ENCODE results near the gene POMC.
"Not testable (repeated sequence)": the region's sequence is repeated elsewhere in the genome, so short reads cannot be mapped to it uniquely, and the experiment has no call there.

Gene POMC

DNA sequence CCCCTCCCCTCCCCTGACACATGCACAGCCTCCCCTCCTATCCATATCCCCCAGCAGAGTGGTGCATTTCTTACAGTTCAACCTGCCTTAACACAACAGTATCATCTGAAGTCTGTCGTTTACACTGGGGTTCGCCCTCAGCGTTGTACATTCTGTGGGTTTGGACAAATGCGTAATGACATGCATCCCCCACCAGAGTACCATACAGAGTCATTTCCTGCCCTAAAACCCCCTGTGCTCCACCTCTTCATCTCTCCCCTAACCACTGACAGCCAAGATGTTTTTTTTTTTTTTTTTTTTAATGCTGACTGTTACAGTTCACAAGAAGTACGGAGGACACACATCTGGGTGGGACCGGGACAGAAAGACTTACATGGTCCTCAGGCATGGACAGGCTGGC lies 22.6 kb downstream of the POMC start:
- no peak overlapping the region for H3K4me3 ChIP-seq (ENCODE audit: control insufficient read depth, low read depth, low read length)
- TF ChIP-seq, protein P1, sequence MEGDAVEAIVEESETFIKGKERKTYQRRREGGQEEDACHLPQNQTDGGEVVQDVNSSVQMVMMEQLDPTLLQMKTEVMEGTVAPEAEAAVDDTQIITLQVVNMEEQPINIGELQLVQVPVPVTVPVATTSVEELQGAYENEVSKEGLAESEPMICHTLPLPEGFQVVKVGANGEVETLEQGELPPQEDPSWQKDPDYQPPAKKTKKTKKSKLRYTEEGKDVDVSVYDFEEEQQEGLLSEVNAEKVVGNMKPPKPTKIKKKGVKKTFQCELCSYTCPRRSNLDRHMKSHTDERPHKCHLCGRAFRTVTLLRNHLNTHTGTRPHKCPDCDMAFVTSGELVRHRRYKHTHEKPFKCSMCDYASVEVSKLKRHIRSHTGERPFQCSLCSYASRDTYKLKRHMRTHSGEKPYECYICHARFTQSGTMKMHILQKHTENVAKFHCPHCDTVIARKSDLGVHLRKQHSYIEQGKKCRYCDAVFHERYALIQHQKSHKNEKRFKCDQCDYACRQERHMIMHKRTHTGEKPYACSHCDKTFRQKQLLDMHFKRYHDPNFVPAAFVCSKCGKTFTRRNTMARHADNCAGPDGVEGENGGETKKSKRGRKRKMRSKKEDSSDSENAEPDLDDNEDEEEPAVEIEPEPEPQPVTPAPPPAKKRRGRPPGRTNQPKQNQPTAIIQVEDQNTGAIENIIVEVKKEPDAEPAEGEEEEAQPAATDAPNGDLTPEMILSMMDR (IDR thresholded peaks at IDR 0.05; ENCODE audit: control insufficient read depth, insufficient read depth, low read depth, low read length, missing control alignments) = no peak
- DNase-seq (ENCODE audit: low read depth) = no peak

DNA sequence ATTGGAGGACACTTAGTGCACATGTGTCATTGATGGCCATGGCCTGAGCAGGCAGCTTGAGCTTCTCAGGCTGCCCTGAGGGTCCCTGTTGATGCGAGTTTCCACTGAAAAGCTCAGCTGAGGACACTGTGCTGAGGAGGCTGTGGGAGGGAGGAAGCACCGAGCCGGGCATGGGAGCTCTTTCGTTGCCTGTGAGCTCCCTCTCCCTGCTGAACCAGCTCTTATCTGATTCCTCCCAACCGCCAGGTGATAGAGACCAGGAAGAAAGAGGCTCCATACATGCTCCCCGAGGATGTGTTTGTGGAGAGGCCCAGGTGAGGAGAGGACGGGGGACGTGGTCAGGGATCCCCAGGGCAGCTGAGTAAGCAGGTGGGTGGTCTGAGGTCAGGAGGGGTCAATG lies 27.3 kb downstream of the POMC start:
- no peak for DNase-seq (ENCODE audit: low read depth)
- TF ChIP-seq, protein P1 (IDR thresholded peaks at IDR 0.05; ENCODE audit: control insufficient read depth, insufficient read depth, low read depth, low read length, missing control alignments) = no peak
- H3K4me3 ChIP-seq (ENCODE audit: control insufficient read depth, low read depth, low read length) = no peak overlapping the region

DNA sequence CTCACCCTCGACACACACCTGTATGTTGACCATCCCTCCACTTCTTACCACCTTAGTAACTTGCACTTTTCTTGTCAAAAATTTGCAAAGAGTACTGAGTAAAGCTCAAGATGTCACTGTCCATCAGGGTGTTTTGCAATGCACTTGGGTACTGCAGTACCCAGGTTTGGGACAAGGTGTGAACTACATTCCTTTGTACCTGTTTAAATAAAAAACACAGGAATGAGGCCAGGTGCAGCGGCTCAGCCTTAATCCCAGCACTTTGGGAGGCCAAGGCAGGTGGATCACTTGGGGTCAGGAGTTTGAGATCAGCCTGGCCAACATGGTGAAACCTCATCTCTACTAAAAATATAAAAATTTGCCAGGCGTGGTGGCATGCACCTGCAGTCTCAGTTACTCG lies 27.8 kb downstream of the POMC start:
- H3K4me3 ChIP-seq (ENCODE audit: control insufficient read depth, low read depth, low read length); DNase-seq (ENCODE audit: low read depth): not testable (repeated sequence)

DNA sequence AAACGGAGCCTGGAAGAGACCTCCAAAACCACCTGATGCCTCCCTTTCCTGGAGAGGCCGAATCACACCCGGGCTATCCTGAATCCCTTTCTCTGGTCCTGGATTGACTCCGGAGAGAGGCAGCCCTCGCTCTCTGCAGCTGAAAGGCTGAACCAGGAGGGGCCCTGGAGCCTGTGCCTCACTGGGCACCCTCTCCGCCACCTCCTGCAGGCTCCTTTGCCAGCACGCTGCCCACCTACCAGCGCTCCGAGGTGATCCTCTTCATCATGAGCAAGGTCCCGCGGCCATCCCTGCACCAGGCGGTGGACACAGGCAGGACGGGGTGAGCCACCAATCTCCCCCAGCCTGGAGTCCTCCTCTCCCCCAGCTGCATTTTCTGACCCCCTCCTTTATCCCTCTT lies 35.7 kb downstream of the POMC start:
- no peak for DNase-seq (ENCODE audit: low read depth)
- no peak overlapping the region for H3K4me3 ChIP-seq (ENCODE audit: control insufficient read depth, low read depth, low read length)
- TF ChIP-seq, protein P1 (IDR thresholded peaks at IDR 0.05; ENCODE audit: control insufficient read depth, insufficient read depth, low read depth, low read length, missing control alignments) = no peak

DNA sequence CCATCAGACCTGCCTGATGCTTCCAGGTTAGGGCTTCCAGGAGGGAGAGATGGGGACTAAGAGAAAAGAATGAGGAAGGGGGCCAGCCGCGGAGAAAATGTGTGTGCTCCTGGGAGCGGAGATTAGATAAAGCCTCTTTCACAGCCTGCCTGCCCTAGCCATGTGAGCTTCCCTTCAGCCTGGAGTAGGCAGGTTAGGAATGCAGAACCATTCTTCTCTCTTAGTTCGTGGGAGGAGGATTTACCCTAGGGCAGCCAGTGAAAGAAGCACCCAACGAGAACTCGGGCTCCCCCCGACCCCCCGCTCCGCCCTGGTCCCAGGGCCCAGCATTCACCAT lies 36.1 kb downstream of the POMC start:
- TF ChIP-seq, protein P1 (IDR thresholded peaks at IDR 0.05; ENCODE audit: control insufficient read depth, insufficient read depth, low read depth, low read length, missing control alignments) = no peak
- no peak for DNase-seq (ENCODE audit: low read depth)
- no peak overlapping the region for H3K4me3 ChIP-seq (ENCODE audit: control insufficient read depth, low read depth, low read length)

DNA sequence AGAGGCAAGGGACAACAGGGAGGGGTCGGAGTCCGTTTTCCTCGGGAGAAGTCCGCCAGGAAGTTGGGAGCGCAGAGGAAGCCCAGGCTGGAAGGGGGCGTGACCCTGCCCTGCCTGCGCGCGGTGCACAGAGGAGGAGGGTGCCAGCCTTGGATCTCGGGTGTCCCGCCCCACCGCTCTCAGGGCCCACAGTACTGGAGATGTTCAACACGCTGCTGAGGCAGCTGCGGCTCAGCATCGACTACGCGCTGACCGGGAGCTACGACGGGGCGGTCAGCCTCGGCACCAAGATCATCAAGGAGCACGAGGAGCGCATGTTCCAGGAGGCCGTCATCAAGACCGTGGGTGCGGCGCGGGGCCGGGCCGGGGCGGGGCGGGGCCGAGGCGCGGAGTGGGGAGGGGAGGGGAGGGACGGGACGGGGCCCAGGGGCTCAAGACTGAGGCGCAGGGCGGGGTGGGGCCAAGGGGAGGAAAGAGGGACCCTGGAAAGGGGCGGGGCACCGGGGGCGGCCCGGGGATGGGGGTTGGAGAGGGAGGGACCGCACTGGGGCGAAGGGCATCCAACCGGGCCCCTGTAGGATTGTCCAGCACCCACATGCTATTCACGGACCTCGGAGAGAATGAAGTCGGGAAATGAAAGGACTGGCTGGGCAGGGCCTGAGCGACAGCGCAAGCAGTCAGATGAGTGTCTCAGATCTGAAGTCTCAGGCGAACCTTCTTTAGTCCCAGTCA lies 36.6 kb downstream of the POMC start:
- TF ChIP-seq, protein P1 (IDR thresholded peaks at IDR 0.05; ENCODE audit: control insufficient read depth, insufficient read depth, low read depth, low read length, missing control alignments) = no peak
- DNase-seq (ENCODE audit: low read depth) = no peak
- no peak overlapping the region for H3K4me3 ChIP-seq (ENCODE audit: control insufficient read depth, low read depth, low read length)

DNA sequence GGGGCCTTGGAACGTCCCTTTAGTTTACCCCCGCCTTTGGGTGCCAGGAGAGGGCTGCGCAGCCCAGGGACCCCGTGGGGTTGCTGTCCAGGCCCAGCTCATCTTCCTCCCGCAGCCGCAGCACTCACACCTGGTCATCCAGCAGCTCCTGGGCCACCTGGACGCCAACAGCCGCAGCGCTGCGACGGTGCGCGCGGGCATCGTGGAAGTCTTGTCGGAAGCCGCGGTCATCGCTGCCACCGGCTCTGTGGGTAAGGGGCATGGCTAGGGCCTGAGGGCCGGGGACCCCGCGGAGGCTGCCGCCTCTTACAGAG lies 37.2 kb downstream of the POMC start:
- no peak for DNase-seq (ENCODE audit: low read depth)
- no peak overlapping the region for H3K4me3 ChIP-seq (ENCODE audit: control insufficient read depth, low read depth, low read length)
- TF ChIP-seq, protein P1 (IDR thresholded peaks at IDR 0.05; ENCODE audit: control insufficient read depth, insufficient read depth, low read depth, low read length, missing control alignments) = no peak

Data from AG09309 (cell line).